Small intestine (tissue), 7 donors: ENCODE measurements around the gene NCAN. TPM values are rescaled to one million over a fixed set of nuclear protein-coding genes. Genes with fewer than 3 reads are reported as not detected.
A peak's percentile ranks its signal among the peaks of the same experiment; 100 is the strongest.

Source experiments
- DNase-seq, 2 donors: peaks; one replicate each; pipeline versions ENCODE4 v3.0.0 to v3.0.0-alpha.2; 2013
- FAIRE-seq: peaks from 2 replicates; lab custom pipeline; 2012; peaks lifted over from hg19 to GRCh38; lab: Jason Lieb, UNC
- H3K27ac ChIP-seq, 3 donors: one replicate each; pipeline ENCODE4 v1.5.1; 2013; ENCODE audit warnings: low read length in 2 of 3, mild to moderate bottlenecking in 2 of 3, control low read depth in 1 of 3, inconsistent platforms in 1 of 3, low read depth in 1 of 3, moderate library complexity in 1 of 3
- H3K27me3 ChIP-seq, 3 donors: one replicate each; pipeline ENCODE4 v1.6.1; 2013; ENCODE audit warnings: low read length in 3 of 3, inconsistent platforms in 1 of 3; ENCODE audit not compliant: control insufficient read depth in 3 of 3, insufficient read depth in 3 of 3
- H3K36me3 ChIP-seq, 3 donors: one replicate each; pipeline ENCODE4 v1.6.1; 2013; ENCODE audit warnings: low read length in 3 of 3, inconsistent platforms in 1 of 3, low read depth in 1 of 3, mild to moderate bottlenecking in 1 of 3, moderate library complexity in 1 of 3; ENCODE audit not compliant: control insufficient read depth in 3 of 3, insufficient read depth in 2 of 3
- H3K4me1 ChIP-seq, 3 donors: one replicate each; pipeline ENCODE4 v1.6.1; 2013; ENCODE audit warnings: low read length in 2 of 3, inconsistent platforms in 1 of 3, low read depth in 1 of 3, mild to moderate bottlenecking in 1 of 3, moderate library complexity in 1 of 3; ENCODE audit not compliant: control insufficient read depth in 3 of 3, insufficient read depth in 2 of 3
- H3K4me3 ChIP-seq, 3 donors: one replicate each; pipeline ENCODE4 v1.5.1; 2013; ENCODE audit warnings: low read length in 3 of 3, control low read depth in 1 of 3, inconsistent platforms in 1 of 3, low read depth in 1 of 3, mild to moderate bottlenecking in 1 of 3, moderate library complexity in 1 of 3
- H3K9me3 ChIP-seq, 2 donors: one replicate each; pipeline ENCODE4 v1.6.1; 2013; ENCODE audit warnings: low read depth in 1 of 2, low read length in 1 of 2; ENCODE audit not compliant: control insufficient read depth in 2 of 2, insufficient read depth in 1 of 2
- WGBS, 3 donors: extraction: QIAGEN DNeasy Blood & Tissue Kit; methylation state at CpG; one replicate each; pipeline ENCODE4 v1.1.7; 2013; 5-methylcytosine and 5-hydroxymethylcytosine counted together
- polyA plus RNA-seq, 4 donors: library from polyadenylated mRNA; stranded (reverse) in 3 of 4; unstranded in 1 of 4; fragments of 200-250 nt in 3 of 4; fragments of 120-200 nt in 1 of 4; gene quantifications; one replicate each; pipeline versions ENCODE4 v1.2.1 to v1.2.3, GENCODE V29; 2013
- donor health status: healthy with polysubstance abuse.
- donor health status: control.
- donor health status: control.
- donor health status: Bipolar disorder and iron deficiency.
- donor health status: healthy.

The NCAN gene
- polyA plus RNA-seq, 4 donors = 0.03 to 0.27 (median 0.16) TPM; not detected in 1

DNA sequence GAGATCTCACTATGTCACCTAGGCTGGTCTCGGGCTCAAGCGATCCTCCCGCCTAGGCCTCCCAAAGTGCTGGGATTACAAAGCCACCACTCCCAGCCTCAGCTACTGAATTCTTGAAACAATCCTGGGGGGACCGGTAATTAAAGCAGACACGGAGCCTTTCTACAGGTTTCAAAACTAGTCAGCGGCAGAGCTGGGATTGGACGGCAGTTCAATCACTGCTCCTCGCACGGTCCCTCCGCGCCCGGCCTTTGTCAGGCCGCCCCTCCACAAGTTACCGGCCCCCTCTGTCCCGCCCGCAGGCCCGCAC lies 20.0 kb upstream of the NCAN start:
- Histone ChIP-seq H3K27me3 (no peaks in the 10 kb centered on the region), H3K9me3 (no peaks in the 10 kb centered on the region), H3K36me3 (peaks cover 0 to 17% (median 3%) of the 10 kb centered on the region in 3 donors), H3K4me1 (peaks cover 3 to 9% (median 4%) of the 10 kb centered on the region in 3 donors), H3K27ac (peak overlapping the region; percentile 98 to 100 (median 99)), H3K4me3 (peak overlapping the region; percentile 79 to 94 (median 89))
- no peak for FAIRE-seq
- 0 to 1% (median 1%) methylated on average over 15 to 17 of the region's 17 CpGs for WGBS, 3 donors
- no peak for DNase-seq

DNA sequence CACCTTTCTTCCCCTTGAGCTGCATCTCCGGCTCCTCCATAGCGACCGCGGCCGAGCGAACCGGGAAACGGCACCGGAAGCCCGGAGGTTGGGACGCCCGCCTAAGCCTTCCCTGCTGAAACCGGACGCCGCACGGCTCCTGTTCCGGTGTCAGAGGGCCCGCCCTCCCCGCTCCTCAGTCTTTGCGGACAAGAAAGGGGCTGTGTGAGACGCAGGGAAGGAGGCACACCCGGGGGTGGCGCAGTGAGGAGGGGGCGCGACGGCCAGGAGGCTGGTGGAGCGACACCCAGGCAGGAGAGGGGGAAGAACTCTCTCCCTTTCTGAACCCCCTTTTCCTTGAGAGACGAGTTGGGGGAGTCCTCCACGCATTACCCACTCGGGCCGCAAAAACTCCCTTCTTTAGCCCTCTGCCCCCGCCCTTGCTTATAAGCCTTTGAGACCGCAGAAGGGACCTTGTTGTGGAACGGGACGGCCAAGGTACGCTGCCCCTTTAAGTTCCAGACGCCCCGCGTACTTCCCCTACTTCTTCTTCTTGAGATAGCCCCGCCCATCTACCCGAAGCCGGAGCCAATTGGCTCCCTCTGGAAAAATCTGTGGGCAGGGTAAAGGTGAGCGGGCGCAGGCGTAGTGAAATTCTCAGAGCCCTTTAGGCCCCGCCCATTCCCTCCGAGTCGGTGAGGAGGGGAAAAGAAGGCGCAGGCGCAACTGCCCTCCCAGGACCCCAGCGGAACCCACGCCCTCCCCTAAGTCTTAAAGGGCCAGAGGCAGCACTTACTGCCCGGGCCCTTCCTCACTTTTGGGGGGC lies 19.5 kb upstream of the NCAN start, which contains the start of the genes BORCS8 and RFXANK:
BORCS8 (minus strand) TSS at position 75 of the 805 bp plus-strand sequence; CDS start at position 40, 35 bp downstream.
RFXANK (plus strand) TSS at position 181 of the 805 bp plus-strand sequence. CDS start 1,689 bp downstream, outside the sequence.
- Histone ChIP-seq H3K27ac (peak within 1 kb of the TSS; percentile 98 to 100 (median 99)), H3K9me3 (no peaks in the 10 kb centered on the region), H3K4me3 (peak within 1 kb of the TSS; percentile 79 to 94 (median 89)), H3K4me1 (peaks cover 3 to 9% (median 4%) of the 10 kb centered on the region in 3 donors), H3K27me3 (no peaks in the 10 kb centered on the region), H3K36me3 (peaks cover 0 to 19% (median 0%) of the 10 kb centered on the region in 3 donors)
- FAIRE-seq (no peak), DNase-seq (peak; percentile 100)
- WGBS, 3 donors = 0 to 1% (median 1%) methylated on average over 35 to 53 of the region's 53 CpGs

DNA sequence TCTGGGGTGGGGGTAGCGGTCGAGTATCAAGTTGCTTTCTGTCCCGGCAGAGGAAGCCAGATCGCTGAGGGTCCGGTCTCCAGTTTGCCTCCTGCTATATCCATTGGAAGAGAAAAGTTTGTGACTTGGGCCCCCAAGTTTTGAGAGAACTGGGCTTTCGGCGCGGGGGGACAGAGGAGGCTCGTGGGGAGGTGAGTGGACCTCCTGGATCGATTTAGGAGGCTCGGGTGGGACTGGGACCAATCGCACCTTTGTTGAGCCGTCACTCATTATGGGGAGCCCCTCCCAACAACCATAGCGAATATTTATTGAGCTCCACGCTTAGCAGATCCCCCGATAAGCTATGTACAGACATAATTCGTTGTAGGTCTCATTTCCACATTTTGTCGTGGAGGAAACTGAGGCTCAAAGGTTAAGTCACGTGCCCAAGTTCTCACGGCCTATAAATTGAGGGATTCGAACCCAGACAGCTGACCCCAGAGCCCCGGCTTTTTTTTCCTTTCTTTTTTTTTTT lies 18.8 kb upstream of the NCAN start:
- Histone ChIP-seq H3K27me3 (no peaks in the 10 kb centered on the region), H3K9me3 (no peaks in the 10 kb centered on the region), H3K4me3 (peak overlapping the region; percentile 73 to 79 (median 74)), H3K4me1 (peaks cover 3 to 9% (median 4%) of the 10 kb centered on the region in 3 donors), H3K27ac (peak overlapping the region; percentile 44 to 72 (median 60)), H3K36me3 (peaks cover 0 to 26% (median 2%) of the 10 kb centered on the region in 3 donors)
- no peak for FAIRE-seq
- 0 to 1% (median 0%) methylated on average over 21 to 22 of the region's 22 CpGs for WGBS, 3 donors
- DNase-seq = peak in 1 of 2 donors; percentile 25

DNA sequence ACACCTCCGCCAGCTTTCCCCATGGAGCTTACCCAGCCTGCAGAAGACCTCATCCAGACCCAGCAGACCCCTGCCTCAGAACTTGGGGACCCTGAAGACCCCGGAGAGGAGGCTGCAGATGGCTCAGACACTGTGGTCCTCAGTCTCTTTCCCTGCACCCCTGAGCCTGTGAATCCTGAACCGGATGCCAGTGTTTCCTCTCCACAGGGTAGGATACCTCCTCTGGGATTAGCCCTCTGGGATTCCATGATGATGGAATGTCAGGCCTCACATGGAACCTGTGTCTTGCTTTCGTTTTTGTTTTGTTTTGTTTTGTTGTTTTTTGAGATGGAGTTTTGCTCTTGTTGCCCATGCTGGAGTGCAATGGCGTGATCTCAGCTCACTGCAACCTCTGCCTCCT lies 17.8 kb upstream of the NCAN start:
- peaks cover 3 to 9% (median 4%) of the 10 kb centered on the region in 3 donors for H3K4me1 ChIP-seq
- H3K27me3 ChIP-seq = no peaks in the 10 kb centered on the region
- no peak overlapping the region for H3K4me3 ChIP-seq
- H3K36me3 ChIP-seq = peaks cover 2 to 31% (median 2%) of the 10 kb centered on the region in 3 donors
- H3K9me3 ChIP-seq = no peaks in the 10 kb centered on the region
- WGBS, 3 donors = 72 to 79% (median 77%) methylated on average over 5 of the region's 5 CpGs
- FAIRE-seq (no peak), DNase-seq (no peak)
- peak overlapping the region in 1 of 3 donors; percentile 31 for H3K27ac ChIP-seq

DNA sequence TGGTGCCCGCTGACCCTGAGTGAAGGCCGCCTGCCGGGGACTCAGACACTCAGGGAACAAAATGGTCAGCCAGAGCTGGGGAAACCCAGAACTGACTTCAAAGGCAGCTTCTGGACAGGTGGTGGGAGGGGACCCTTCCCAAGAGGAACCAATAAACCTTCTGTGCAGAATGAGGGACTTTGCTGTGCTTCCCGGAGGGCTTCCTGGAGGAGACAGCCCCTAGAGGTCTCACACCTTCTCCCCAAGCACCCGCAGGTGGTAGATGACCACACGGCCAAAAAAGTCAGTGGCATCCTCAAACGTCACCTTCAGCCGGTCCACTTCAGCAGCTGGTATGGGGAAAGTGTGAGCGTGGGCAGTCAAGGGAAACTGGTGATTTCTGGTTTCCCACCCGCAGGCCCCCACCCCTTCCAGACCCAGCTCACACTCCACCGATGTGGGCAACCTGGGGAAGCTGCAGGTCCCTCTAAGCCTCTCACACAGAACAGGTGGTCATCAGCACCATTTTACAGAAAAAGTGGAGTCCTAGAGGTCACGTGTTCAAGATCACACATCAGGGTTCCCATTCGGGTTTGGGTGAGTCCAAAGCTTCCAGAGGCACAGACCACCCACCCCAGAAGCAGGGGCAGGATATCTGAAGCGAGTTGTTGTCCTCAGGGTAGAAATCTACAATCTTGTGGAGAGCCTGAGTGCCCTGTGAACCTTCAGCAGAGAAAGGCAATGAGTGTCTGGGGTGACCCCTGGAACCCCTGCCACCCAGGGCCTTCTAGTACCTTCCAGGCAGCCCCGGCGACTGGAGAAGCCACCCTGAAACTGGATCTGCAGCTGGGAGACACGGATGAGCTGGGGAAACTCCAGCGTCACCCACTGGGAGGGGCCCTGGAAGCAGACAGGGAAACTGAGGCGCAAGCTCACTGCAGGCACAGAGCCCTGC lies 9.8 kb upstream of the NCAN start:
- 65 to 75% (median 71%) methylated on average over 19 of the region's 19 CpGs for WGBS, 3 donors
- Histone ChIP-seq H3K4me3 (peak overlapping the region in 2 of 3 donors; percentile 75 to 97), H3K4me1 (peaks cover 0 to 9% (median 4%) of the 10 kb centered on the region in 3 donors), H3K27ac (no peak overlapping the region), H3K27me3 (peaks cover 0 to 11% (median 0%) of the 10 kb centered on the region in 3 donors), H3K36me3 (peaks cover 4 to 47% (median 6%) of the 10 kb centered on the region in 3 donors), H3K9me3 (no peaks in the 10 kb centered on the region)
- DNase-seq = no peak
- FAIRE-seq = no peak

DNA sequence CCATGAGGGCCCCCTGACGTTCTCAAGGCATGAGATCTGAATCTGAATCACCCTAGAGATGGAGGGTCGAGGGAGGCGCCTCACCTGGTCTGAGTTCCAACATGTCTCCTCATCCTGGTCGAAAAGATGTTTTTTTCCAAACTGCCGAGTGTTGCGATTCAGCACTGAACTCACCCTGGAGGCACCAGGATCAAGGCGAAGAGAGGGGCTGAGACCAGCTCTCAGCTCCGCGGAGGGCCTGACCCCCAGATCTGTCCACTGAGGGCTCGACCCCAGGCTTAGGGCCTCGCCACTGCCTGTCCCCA lies 9.1 kb upstream of the NCAN start:
- FAIRE-seq (no peak), DNase-seq (no peak)
- WGBS, 3 donors = 2 to 13% (median 6%) methylated on average over 11 of the region's 11 CpGs
- Histone ChIP-seq H3K27me3 (peaks cover 0 to 11% (median under 1%) of the 10 kb centered on the region in 3 donors), H3K4me1 (peaks cover 0 to 9% (median 4%) of the 10 kb centered on the region in 3 donors), H3K4me3 (peak overlapping the region in 2 of 3 donors; percentile 75 to 97), H3K36me3 (peaks cover 4 to 40% (median 4%) of the 10 kb centered on the region in 3 donors), H3K27ac (peak overlapping the region; percentile 50 to 79 (median 67)), H3K9me3 (peaks cover 0 to 2% of the 10 kb centered on the region in 2 donors)

DNA sequence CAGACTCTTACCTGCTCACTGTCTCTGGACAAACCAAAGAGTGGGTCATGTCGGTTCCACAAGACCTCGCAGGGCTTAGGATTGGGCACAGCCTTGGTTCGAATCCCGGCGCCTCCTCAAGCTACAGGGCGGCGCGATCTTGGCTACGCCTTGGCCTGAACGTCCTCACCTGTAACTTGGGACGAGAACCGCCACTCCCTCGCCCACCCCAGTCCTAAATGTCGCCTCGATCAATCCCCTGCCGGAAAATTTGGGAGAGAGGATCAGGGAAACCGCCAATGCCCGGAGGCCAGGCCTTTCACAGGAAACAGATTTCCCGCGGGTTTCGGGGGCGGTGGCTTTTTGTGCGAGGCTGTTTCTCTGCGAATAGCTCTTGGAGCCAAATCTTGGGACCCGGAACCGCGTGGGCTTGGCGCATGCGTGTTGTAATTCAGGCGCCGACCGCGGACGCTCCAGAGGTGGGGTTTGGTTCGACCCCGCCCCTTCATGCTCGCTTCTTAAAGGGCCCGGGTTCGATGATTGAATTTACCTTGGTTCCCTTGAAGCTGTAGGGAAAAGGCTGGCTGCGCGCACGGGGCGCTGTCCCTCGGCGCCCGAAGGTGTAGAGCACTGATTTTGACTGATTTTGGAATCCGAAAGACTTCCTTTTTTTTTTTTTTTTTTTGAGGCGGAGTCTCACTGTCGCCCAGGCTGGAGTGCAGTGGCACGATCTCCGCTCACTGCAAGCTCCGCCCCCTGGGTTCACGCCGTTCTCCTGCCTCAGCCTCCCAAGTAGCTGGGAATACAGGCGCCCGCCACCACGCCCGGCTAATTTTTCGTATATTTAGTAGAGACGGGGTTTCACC lies 8.5 kb upstream of the NCAN start, which contains the start of gene NR2C2AP:
NR2C2AP (minus strand) TSS at position 403 of the 845 bp plus-strand sequence; CDS start at position 49, 354 bp downstream.
- Histone ChIP-seq H3K9me3 (peaks cover 0 to 2% of the 10 kb centered on the region in 2 donors), H3K27ac (peak within 1 kb of the TSS; percentile 50 to 79 (median 67)), H3K4me1 (peaks cover 0 to 9% (median 4%) of the 10 kb centered on the region in 3 donors), H3K27me3 (peaks cover 0 to 11% (median 3%) of the 10 kb centered on the region in 3 donors), H3K4me3 (peak within 1 kb of the TSS; percentile 43 to 97 (median 75)), H3K36me3 (peaks cover 4 to 34% (median 4%) of the 10 kb centered on the region in 3 donors)
- DNase-seq (peak; percentile 94), FAIRE-seq (no peak)
- 4 to 6% (median 5%) methylated on average over 57 to 60 of the region's 60 CpGs for WGBS, 3 donors
